IMR-90 (cell line): Measurements from ENCODE around the gene TELO2. TPM values are rescaled to one million over a fixed set of nuclear protein-coding genes. Genes with fewer than 3 reads are reported as not detected.

Experiments used
- ATAC-seq: fragments of 200-7000 bp; cut with Tn5 transposase; 2 replicates; pipeline ENCODE4 v1.9.1; 2020; ENCODE audit warnings: low read depth, mild to moderate bottlenecking, moderate library complexity
- BruUV-seq: library from RNA; stranded (reverse); fragments of 400-500 nt; replicated peaks from 2 replicates; lab custom pipeline; 2021; lab: Mats Ljungman, UMichigan
- CTCF ChIA-PET: fragments of 300-600 bp; formaldehyde crosslinking; extraction: SDS; loops from one replicate; lab custom pipeline; 2021; ENCODE audit warnings: antibody characterized with exemption; lab: Yijun Ruan, JAX
- POLR2A ChIA-PET: fragments of 300-600 bp; sonication (Branson Sonifier 250); formaldehyde crosslinking; loops from one replicate; lab custom pipeline; 2022; ENCODE audit warnings: antibody characterized with exemption; ENCODE audit not compliant: unreplicated experiment; lab: Charles Lee
- DNase-seq: peaks from one replicate; pipeline ENCODE4 v3.0.0; 2013
- H2AFZ ChIP-seq: replicated peaks from 2 replicates; pipeline ENCODE3; 2013; ENCODE audit warnings: low read length, mild to moderate bottlenecking; ENCODE audit not compliant: poor library complexity
- H2AK5ac ChIP-seq: 2 replicates; pipeline ENCODE4 v1.6.1; 2013; ENCODE audit warnings: low read depth, low read length, inconsistent platforms
- H2AK9ac ChIP-seq: replicated peaks from 2 replicates; pipeline ENCODE3; 2013; ENCODE audit warnings: mild to moderate bottlenecking, low read depth, low read length, moderate library complexity; ENCODE audit not compliant: poor library complexity
- H2BK120ac ChIP-seq: 2 replicates; pipeline ENCODE4 v1.6.1; 2013; ENCODE audit warnings: low read depth, low read length, inconsistent platforms
- H2BK15ac ChIP-seq: 3 replicates; pipeline ENCODE4 v1.6.1; 2013; ENCODE audit warnings: low read depth, low read length, inconsistent platforms
- H2BK20ac ChIP-seq: 2 replicates; pipeline ENCODE4 v1.6.1; 2013; ENCODE audit warnings: low read depth, mild to moderate bottlenecking, inconsistent platforms, low read length, moderate library complexity
- H2BK5ac ChIP-seq: 2 replicates; pipeline ENCODE4 v1.6.1; 2013; ENCODE audit warnings: mild to moderate bottlenecking, low read depth, low read length, inconsistent platforms; ENCODE audit not compliant: poor library complexity, severe bottlenecking
- H3K14ac ChIP-seq: replicated peaks from 2 replicates; pipeline ENCODE4 v1.6.1; 2013; ENCODE audit warnings: low read depth, low read length, inconsistent platforms
- H3K18ac ChIP-seq: 2 replicates; pipeline ENCODE4 v1.6.1; 2013; ENCODE audit warnings: low read depth, low read length, control low read depth
- H3K23ac ChIP-seq: 2 replicates; pipeline ENCODE4 v1.6.1; 2013; ENCODE audit warnings: low read depth, low read length, inconsistent platforms
- H3K27ac ChIP-seq: 2 replicates; pipeline ENCODE4 v1.5.1; 2013; ENCODE audit warnings: mild to moderate bottlenecking, control low read depth, low read length; ENCODE audit not compliant: insufficient read depth
- H3K27me3 ChIP-seq: 2 replicates; pipeline ENCODE4 v1.6.1; 2013; ENCODE audit warnings: low read length; ENCODE audit not compliant: control insufficient read depth, insufficient read depth
- H3K36me3 ChIP-seq: 2 replicates; pipeline ENCODE4 v1.6.1; 2013; ENCODE audit warnings: low read length, mixed read lengths; ENCODE audit not compliant: control insufficient read depth, insufficient read depth
- H3K4ac ChIP-seq: 2 replicates; pipeline ENCODE4 v1.6.1; 2013; ENCODE audit warnings: low read depth, low read length, inconsistent platforms
- H3K4me1 ChIP-seq: 2 replicates; pipeline ENCODE4 v1.6.1; 2013; ENCODE audit warnings: low read length, mixed read lengths; ENCODE audit not compliant: control insufficient read depth, insufficient read depth
- H3K4me2 ChIP-seq: 2 replicates; pipeline ENCODE4 v1.6.1; 2013; ENCODE audit warnings: low read depth, mild to moderate bottlenecking, control low read depth, low read length, moderate library complexity
- H3K4me3 ChIP-seq: 2 replicates; pipeline ENCODE4 v1.5.1; 2013; ENCODE audit warnings: low read depth, mild to moderate bottlenecking, control low read depth, low read length, moderate library complexity; ENCODE audit not compliant: insufficient read depth
- H3K56ac ChIP-seq: 2 replicates; pipeline ENCODE4 v1.6.1; 2013; ENCODE audit warnings: low read length, inconsistent platforms; ENCODE audit not compliant: insufficient read depth; ENCODE audit errors: extremely low read depth
- H3K79me1 ChIP-seq, 2 experiments: 2 replicates each; pipeline ENCODE4 v1.6.1; 2013; ENCODE audit warnings: low read length in 2 of 2, inconsistent platforms in 1 of 2, low read depth in 1 of 2
- H3K9ac ChIP-seq: 2 replicates; pipeline ENCODE4 v1.6.1; 2013; ENCODE audit warnings: low read depth, low read length, control low read depth
- H3K9me1 ChIP-seq: 2 replicates; pipeline ENCODE4 v1.6.1; 2013; ENCODE audit warnings: low read length, inconsistent platforms; ENCODE audit not compliant: insufficient read depth
- H3K9me3 ChIP-seq: 2 replicates; pipeline ENCODE4 v1.6.1; 2013; ENCODE audit warnings: low read length; ENCODE audit not compliant: control insufficient read depth, insufficient read depth
- H4K20me1 ChIP-seq: 2 replicates; pipeline ENCODE4 v1.6.1; 2013; ENCODE audit warnings: low read length, inconsistent platforms; ENCODE audit not compliant: insufficient read depth
- H4K5ac ChIP-seq: 2 replicates; pipeline ENCODE4 v1.6.1; 2013; ENCODE audit warnings: mild to moderate bottlenecking, low read depth, low read length, control low read depth
- H4K8ac ChIP-seq, 2 experiments: 2 replicates each; pipeline ENCODE4 v1.6.1; 2013; ENCODE audit warnings: low read depth in 2 of 2, low read length in 2 of 2, control low read depth in 1 of 2, inconsistent platforms in 1 of 2
- H4K91ac ChIP-seq: 2 replicates; pipeline ENCODE4 v1.6.1; 2013; ENCODE audit warnings: low read depth, low read length, inconsistent platforms; ENCODE audit not compliant: insufficient read depth
- CEBPB ChIP-seq: IDR thresholded peaks from 2 replicates; pipeline ENCODE4 v1.6.1; 2012; ENCODE audit warnings: low read depth, low read length, improper control_type of control experiment
- CHD1 ChIP-seq: IDR thresholded peaks from 2 replicates; pipeline ENCODE4 v1.6.1; 2012; ENCODE audit warnings: low read depth, low read length, improper control_type of control experiment
- CTCF ChIP-seq: conservative IDR thresholded peaks from 2 replicates; pipeline ENCODE4 v1.5.1; 2012; ENCODE audit warnings: mild to moderate bottlenecking, low read depth, low read length, improper control_type of control experiment
- FOS ChIP-seq: fragments of 150-350 bp; IDR thresholded peaks from 2 replicates; pipeline ENCODE4 v1.6.1; 2016; ENCODE audit warnings: low read depth, low read length
- MAZ ChIP-seq: IDR thresholded peaks from 2 replicates; pipeline ENCODE4 v1.6.1; 2012; ENCODE audit warnings: low read depth, mild to moderate bottlenecking, low read length, improper control_type of control experiment, moderate library complexity, borderline replicate concordance
- NFE2L2 ChIP-seq: fragments of 150-350 bp; IDR thresholded peaks from 2 replicates; pipeline ENCODE4 v1.6.1; 2016; ENCODE audit warnings: low read depth, mild to moderate bottlenecking, low read length
- POLR2A ChIP-seq: IDR thresholded peaks from 2 replicates; pipeline ENCODE4 v1.6.1; 2012; ENCODE audit warnings: mild to moderate bottlenecking, low read depth, low read length
- RAD21 ChIP-seq: IDR thresholded peaks from 2 replicates; pipeline ENCODE4 v1.6.1; 2012; ENCODE audit warnings: low read length, improper control_type of control experiment
- RFX5 ChIP-seq: IDR thresholded peaks from 2 replicates; pipeline ENCODE4 v1.8.0; 2012; ENCODE audit warnings: low read depth, mild to moderate bottlenecking, low read length, moderate library complexity
- WGBS, 2 experiments: methylation state at CpG; one replicate each; pipeline versions ENCODE4 v1.1.5 to v1.1.7; 2013; ENCODE audit warnings: missing lambda C conversion rate in 2 of 2; ENCODE audit not compliant: insufficient read length in 1 of 2; ENCODE audit errors: extremely low coverage in 2 of 2; 5-methylcytosine and 5-hydroxymethylcytosine counted together
- dilution Hi-C: fragments of 300-500 bp; cut with HindIII; formaldehyde crosslinking; loops from one replicate; pipeline ENCODE4 v1.14.3; 2018; ENCODE audit warnings: low sequenced_read_pairs; ENCODE audit not compliant: unreplicated experiment
- in situ Hi-C: fragments of 300-500 bp; cut with MboI; formaldehyde crosslinking; loops from 3 replicates; pipeline ENCODE4 v1.14.3; 2019; ENCODE audit warnings: low sequenced_read_pairs, inconsistent platforms, mixed read lengths
- intact Hi-C: fragments of 100-400 bp; cut with micrococcal nuclease; formaldehyde crosslinking; loops from 2 replicates; pipeline ENCODE4 v1.10.0; 2022
- polyA plus RNA-seq, 3 experiments: library from polyadenylated mRNA; depleted of rRNA; stranded (reverse); fragments of >200 nt; gene quantifications; 2 replicates each; pipeline ENCODE4 v1.2.3, GENCODE V29; 2012; ENCODE audit warnings: low replicate concordance in 1 of 3
- total RNA-seq: library from RNA; depleted of rRNA; stranded (reverse); fragments of >200 nt; gene quantifications from 2 replicates; pipeline ENCODE4 v1.2.3, GENCODE V29; 2012

TELO2 gene
- total and polyA plus RNA-seq, 2 of the 4 experiments (the other 2 are of a cell fraction), result 6.6 to 26.6 TPM

GRCh38 chr16:1460602-1461138, 32.5 kb upstream of the TELO2 start:
- no peak for ATAC-seq
- no peak overlapping the region for H3K4ac ChIP-seq
- H4K20me1 ChIP-seq, result peaks cover 2% of the 10 kb centered on the region; the same call in 1 of the 2 replicates
- no peak overlapping the region for H2BK15ac ChIP-seq
- peaks cover 0 to 7% of the 10 kb centered on the region in 2 experiments; a peak in 1 of 4 replicates for H3K79me1 ChIP-seq
- no peaks in the 10 kb centered on the region for H3K9me3 ChIP-seq
- H3K4me1 ChIP-seq, result no peaks in the 10 kb centered on the region
- WGBS, 2 experiments, result 95% methylated on average over 16 of the region's 30 CpGs; no CpG with 5 or more reads in 1 of the 2 experiments
- H3K4me3 ChIP-seq, result no peak overlapping the region
- DNase-seq, result no peak
- peak overlapping the region; percentile 50 for H2AK9ac ChIP-seq
- no peak overlapping the region for H2AFZ ChIP-seq
- no peak overlapping the region for H2BK20ac ChIP-seq
- intact Hi-C loops, result no loop called here
- no peak overlapping the region for H3K18ac ChIP-seq
- H4K91ac ChIP-seq, result no peak overlapping the region
- POLR2A ChIA-PET, result no interaction called here
- dilution Hi-C loops, result no loop called here
- no peak for TF ChIP-seq CHD1
- TF ChIP-seq RAD21, result no peak
- TF ChIP-seq CEBPB, result no peak
- no peak for TF ChIP-seq POLR2A
- TF ChIP-seq MAZ, result no peak
- TF ChIP-seq CTCF, result no peak
- no peak for TF ChIP-seq FOS
- TF ChIP-seq RFX5, result no peak
- no peak for TF ChIP-seq NFE2L2
- no peak overlapping the region for H3K56ac ChIP-seq
- H3K4me2 ChIP-seq, result no peak overlapping the region
- no peak overlapping the region for H3K27ac ChIP-seq
- no peak overlapping the region for H3K9ac ChIP-seq
- in situ Hi-C loops, result no loop called here
- H2AK5ac ChIP-seq, result no peak overlapping the region
- H3K27me3 ChIP-seq, result no peaks in the 10 kb centered on the region
- H4K5ac ChIP-seq, result no peak overlapping the region
- no peak overlapping the region for H3K23ac ChIP-seq
- H3K14ac ChIP-seq, result no peak overlapping the region
- CTCF ChIA-PET, result no interaction called here
- no peaks in the 10 kb centered on the region for H3K9me1 ChIP-seq
- peaks cover 42% of the 10 kb centered on the region for H3K36me3 ChIP-seq
- H2BK120ac ChIP-seq, result no peak overlapping the region
- BruUV-seq, result no TSS peak
- H4K8ac ChIP-seq, result no peak overlapping the region
- H2BK5ac ChIP-seq, result no peak overlapping the region
